IPS-20b (cell line): Measurements from ENCODE around the gene RICTOR.

ENCODE experiments used
- H3K27ac ChIP-seq: one replicate; pipeline ENCODE4 v1.5.1; 2013; ENCODE audit warnings: low read length
- H3K27me3 ChIP-seq: 2 replicates; pipeline ENCODE4 v1.6.1; 2013; ENCODE audit warnings: mild to moderate bottlenecking, low read length, inconsistent platforms; ENCODE audit not compliant: insufficient read depth
- H3K36me3 ChIP-seq: 2 replicates; pipeline ENCODE4 v1.6.1; 2013; ENCODE audit warnings: low read depth, mild to moderate bottlenecking, inconsistent platforms, low read length, moderate library complexity; ENCODE audit not compliant: insufficient read depth
- H3K4me1 ChIP-seq: 2 replicates; pipeline ENCODE4 v1.6.1; 2013; ENCODE audit warnings: mild to moderate bottlenecking, control low read depth, inconsistent platforms, low read length, moderate library complexity; ENCODE audit not compliant: insufficient read depth
- H3K4me3 ChIP-seq: 2 replicates; pipeline ENCODE4 v1.5.1; 2013; ENCODE audit warnings: mild to moderate bottlenecking, low read length, inconsistent platforms
- H3K9ac ChIP-seq: 2 replicates; pipeline ENCODE4 v1.6.1; 2013; ENCODE audit warnings: low read depth, mild to moderate bottlenecking, inconsistent platforms, low read length, moderate library complexity
- H3K9me3 ChIP-seq: 2 replicates; pipeline ENCODE4 v1.6.1; 2013; ENCODE audit warnings: mild to moderate bottlenecking, low read depth, low read length, inconsistent platforms; ENCODE audit not compliant: insufficient read depth

Gene RICTOR

DNA sequence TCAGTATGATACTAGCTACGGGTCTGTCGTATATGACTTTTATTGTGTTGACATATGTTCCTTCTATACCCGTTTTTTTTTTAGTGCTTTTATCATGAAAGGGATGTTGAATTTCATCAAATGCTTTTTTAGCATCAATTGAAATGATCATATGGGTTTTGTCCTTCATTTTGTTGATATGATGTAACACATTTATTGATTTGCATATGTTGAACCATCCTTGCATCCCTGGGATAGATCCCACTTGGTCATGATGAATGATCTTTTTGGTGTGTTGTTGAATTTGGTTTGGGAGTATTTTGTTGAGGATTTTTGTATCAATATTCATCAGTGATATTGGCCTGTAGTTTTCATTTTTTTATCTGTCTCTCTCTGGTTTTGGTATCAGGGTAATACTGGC is 177.4 kb downstream of the RICTOR start:
- Histone ChIP-seq H3K27me3 (no peaks in the 10 kb centered on the region), H3K4me3 (no peak overlapping the region), H3K9ac (no peak overlapping the region), H3K4me1 (no peaks in the 10 kb centered on the region), H3K36me3 (no peaks in the 10 kb centered on the region), H3K9me3 (peaks cover 5% of the 10 kb centered on the region), H3K27ac (no peak overlapping the region)

DNA sequence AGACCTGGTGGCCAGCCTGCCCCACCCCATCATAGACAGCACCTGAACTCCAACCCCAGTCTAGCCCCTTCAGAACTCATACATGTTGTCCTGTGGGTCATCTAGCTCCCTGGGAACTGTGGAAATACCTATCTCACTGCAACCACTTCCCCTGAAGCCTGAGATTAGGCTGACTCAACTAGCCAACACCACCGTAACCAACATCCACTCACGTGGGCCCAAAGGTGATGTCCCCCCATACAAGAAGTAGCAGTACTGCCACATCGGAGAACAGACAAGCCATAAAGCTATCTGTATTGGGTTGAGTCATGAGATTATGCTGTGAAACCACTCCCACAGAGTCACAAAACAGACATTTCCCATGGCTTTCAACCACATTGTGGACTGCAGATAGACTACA is 181.8 kb downstream of the RICTOR start:
- Histone ChIP-seq H3K27ac (no peak overlapping the region), H3K4me1 (no peaks in the 10 kb centered on the region; the same call in 1 of the 2 replicates), H3K9ac (no peak overlapping the region), H3K9me3 (peaks cover 5% of the 10 kb centered on the region), H3K4me3 (no peak overlapping the region), H3K27me3 (no peaks in the 10 kb centered on the region), H3K36me3 (no peaks in the 10 kb centered on the region)

- Histone ChIP-seq H3K4me3 (no peak overlapping the region), H3K4me1 (no peaks in the 10 kb centered on the region; the same call in 1 of the 2 replicates), H3K9me3 (peaks cover 5% of the 10 kb centered on the region), H3K27me3 (no peaks in the 10 kb centered on the region), H3K27ac (no peak overlapping the region), H3K36me3 (no peaks in the 10 kb centered on the region), H3K9ac (no peak overlapping the region)
These were observed 182.6 kb downstream of the RICTOR start for GRCh38 chr5:38891563-38891962.

DNA sequence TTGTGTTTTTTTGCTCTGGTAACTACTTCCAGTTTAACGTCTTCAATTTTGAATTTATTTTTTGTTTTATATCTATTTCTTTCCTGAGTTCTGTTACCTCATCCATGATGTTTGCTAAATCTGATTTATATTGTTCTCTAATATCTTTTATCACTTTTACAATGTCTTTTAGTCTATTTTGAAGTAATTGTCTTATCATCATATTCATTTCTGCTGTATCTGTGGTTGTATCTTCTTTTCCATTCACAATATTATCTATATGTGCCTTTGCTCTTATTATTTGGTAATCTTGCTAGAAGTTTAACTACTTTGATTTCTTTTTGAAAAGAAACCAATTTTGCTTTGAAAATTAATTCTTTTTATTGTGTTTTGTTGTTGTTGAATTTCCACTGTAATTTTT is 184.8 kb downstream of the RICTOR start:
- Histone ChIP-seq H3K4me3 (no peak overlapping the region), H3K36me3 (no peaks in the 10 kb centered on the region), H3K9ac (no peak overlapping the region), H3K27ac (no peak overlapping the region), H3K27me3 (no peaks in the 10 kb centered on the region), H3K9me3 (no peaks in the 10 kb centered on the region; the same call in 1 of the 2 replicates), H3K4me1 (no peaks in the 10 kb centered on the region; the same call in 1 of the 2 replicates)

DNA sequence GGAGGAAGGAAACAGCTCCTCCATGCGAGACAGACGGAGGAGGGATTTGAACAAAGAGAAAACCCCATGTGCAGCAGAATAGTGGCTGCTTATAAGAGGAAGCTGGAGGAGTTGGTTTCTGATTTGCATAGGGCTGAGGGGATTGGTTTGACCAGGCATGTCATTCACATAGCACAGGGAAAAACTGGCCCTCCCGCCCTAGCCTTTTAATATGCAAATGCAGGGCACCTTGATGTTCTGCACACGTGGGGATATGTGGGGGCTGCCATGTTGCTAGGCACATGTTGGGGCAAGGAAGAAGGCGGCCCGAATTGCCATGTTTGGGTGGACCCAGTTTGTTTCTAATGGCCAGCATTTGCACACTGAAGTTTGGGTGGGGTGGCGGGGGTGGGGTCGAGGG is 186.2 kb downstream of the RICTOR start:
- Histone ChIP-seq H3K27me3 (no peaks in the 10 kb centered on the region), H3K4me1 (no peaks in the 10 kb centered on the region; the same call in 1 of the 2 replicates), H3K9ac (peak overlapping the region; percentile 10; the same call in 1 of the 2 replicates), H3K27ac (no peak overlapping the region), H3K4me3 (no peak overlapping the region), H3K36me3 (no peaks in the 10 kb centered on the region), H3K9me3 (no peaks in the 10 kb centered on the region)
